ENCODE data around the gene ABCA6.

- no peak for TF ChIP-seq CTCF (IDR thresholded peaks at IDR 0.05; ENCODE audit: low read depth, low read length)
- no peak for TF ChIP-seq EZH2phosphoT487 (IDR thresholded peaks at IDR 0.05; ENCODE audit: low read depth)
Measured at GRCh38 chr17:69144331-69145255, 2.9 kb upstream of the ABCA6 start.
